HG03108 (cell line): Measurements from ENCODE around the gene CCSER1.
"Not testable (repeated sequence)": the region's sequence is repeated elsewhere in the genome, so short reads cannot be mapped to it uniquely, and the experiment has no call there.

Experiments used
- ATAC-seq: cut with Tn5 transposase; IDR thresholded peaks from one replicate; pipeline ENCODE4 v1.9.1; 2021; ENCODE audit warnings: moderate library complexity; ENCODE audit not compliant: unreplicated experiment

The CCSER1 gene

GRCh38 chr4:91228659-91229058 is 1101.5 kb downstream of the CCSER1 start:
- ATAC-seq = no peak

- no peak for ATAC-seq
These were observed 1106.0 kb downstream of the CCSER1 start for GRCh38 chr4:91233164-91233563.

GRCh38 chr4:91243132-91243531 is 1115.9 kb downstream of the CCSER1 start:
- no peak for ATAC-seq

- no peak for ATAC-seq
These were observed 1128.8 kb downstream of the CCSER1 start for GRCh38 chr4:91256043-91256442.

- ATAC-seq = no peak
These were observed 1129.6 kb downstream of the CCSER1 start for GRCh38 chr4:91256751-91257150.

GRCh38 chr4:91257721-91258120 is 1130.5 kb downstream of the CCSER1 start:
- no peak for ATAC-seq

- ATAC-seq = no peak
These were observed 1131.1 kb downstream of the CCSER1 start for GRCh38 chr4:91258326-91258725.

GRCh38 chr4:91267543-91267942 is 1140.3 kb downstream of the CCSER1 start:
- no peak for ATAC-seq

GRCh38 chr4:91268481-91268880 is 1141.3 kb downstream of the CCSER1 start:
- ATAC-seq = not testable (repeated sequence)

GRCh38 chr4:91268913-91269312 is 1141.7 kb downstream of the CCSER1 start:
- ATAC-seq = no peak

- ATAC-seq = no peak
These were observed 1152.7 kb downstream of the CCSER1 start for GRCh38 chr4:91279899-91280298.

GRCh38 chr4:91280551-91281290 is 1153.5 kb downstream of the CCSER1 start:
- no peak for ATAC-seq

GRCh38 chr4:91282217-91282616 is 1155.0 kb downstream of the CCSER1 start:
- ATAC-seq = no peak

GRCh38 chr4:91283726-91284230 is 1156.6 kb downstream of the CCSER1 start:
- ATAC-seq = no peak

- ATAC-seq = no peak
These were observed 1157.3 kb downstream of the CCSER1 start for GRCh38 chr4:91284480-91284879.

- ATAC-seq = no peak
These were observed 1158.3 kb downstream of the CCSER1 start for GRCh38 chr4:91285487-91285886.

- no peak for ATAC-seq
These were observed 1161.6 kb downstream of the CCSER1 start for GRCh38 chr4:91288702-91289311.

- no peak for ATAC-seq
These were observed 1171.0 kb downstream of the CCSER1 start for GRCh38 chr4:91298156-91298700.

- no peak for ATAC-seq
These were observed 1171.6 kb downstream of the CCSER1 start for GRCh38 chr4:91298824-91299223.

- ATAC-seq = no peak
These were observed 1174.9 kb downstream of the CCSER1 start for GRCh38 chr4:91302120-91302519.

GRCh38 chr4:91304292-91304691 is 1177.1 kb downstream of the CCSER1 start:
- no peak for ATAC-seq

GRCh38 chr4:91317434-91317833 is 1190.2 kb downstream of the CCSER1 start:
- ATAC-seq = no peak
